Erythroblast (primary cell): ENCODE results near the gene TBC1D16.

Experiments
- GATA1 ChIP-seq: IDR thresholded peaks from 2 replicates; pipeline ENCODE4 v1.6.1; 2011; ENCODE audit warnings: low read depth, mild to moderate bottlenecking, control low read depth, low read length, moderate library complexity
- POLR2A ChIP-seq: IDR thresholded peaks from 2 replicates; pipeline ENCODE4 v1.6.1; 2011; ENCODE audit warnings: mild to moderate bottlenecking, low read length

GRCh38 chr17:79974566-79975497, 60.8 kb downstream of the TBC1D16 start:
- TF ChIP-seq POLR2A (no peak), GATA1 (no peak)
